Lung (tissue), 12 donors: ENCODE data around the gene GNB2. TPM values are rescaled to one million over a fixed set of nuclear protein-coding genes. Genes with fewer than 3 reads are reported as not detected.
"Not testable (repeated sequence)": the region's sequence is repeated elsewhere in the genome, so short reads cannot be mapped to it uniquely, and the experiment has no call there.

Source experiments
- ATAC-seq: fragments of 200-7000 bp; cut with Tn5 transposase; one replicate; pipeline ENCODE4 v1.9.1; 2020; ENCODE audit warnings: moderate number of reproducible peaks; ENCODE audit not compliant: insufficient read depth, low FRiP score
- DNase-seq, 3 donors: peaks; one replicate each; pipeline ENCODE4 v3.0.0-alpha.2; 2013 to 2017
- H3K27ac ChIP-seq, 2 donors: one replicate each; pipeline ENCODE4 v1.5.1; 2013; ENCODE audit warnings: mild to moderate bottlenecking in 2 of 2, moderate library complexity in 2 of 2, control low read depth in 1 of 2, inconsistent platforms in 1 of 2, low read depth in 1 of 2, low read length in 1 of 2
- H3K27me3 ChIP-seq, 3 donors: one replicate each; pipeline ENCODE4 v1.5.1; 2013; ENCODE audit warnings: low read length in 2 of 3; ENCODE audit not compliant: control insufficient read depth in 3 of 3, insufficient read depth in 3 of 3
- H3K36me3 ChIP-seq, 4 donors: one replicate each; pipeline ENCODE4 v1.5.1; 2013; ENCODE audit warnings: low read length in 4 of 4, mild to moderate bottlenecking in 1 of 4, moderate library complexity in 1 of 4; ENCODE audit not compliant: control insufficient read depth in 4 of 4, insufficient read depth in 4 of 4
- H3K4me1 ChIP-seq, 5 donors: one replicate each; pipeline ENCODE4 v1.5.1; 2013; ENCODE audit warnings: low read length in 5 of 5, mild to moderate bottlenecking in 2 of 5, moderate library complexity in 1 of 5; ENCODE audit not compliant: control insufficient read depth in 5 of 5, insufficient read depth in 5 of 5
- H3K4me3 ChIP-seq: one replicate; pipeline ENCODE4 v1.5.1; 2013; ENCODE audit warnings: mild to moderate bottlenecking, control low read depth, moderate library complexity
- H3K9ac ChIP-seq, 2 donors: one replicate each; pipeline ENCODE4 v1.5.1; 2013; ENCODE audit warnings: low read length in 2 of 2, control low read depth in 1 of 2; ENCODE audit not compliant: insufficient read depth in 1 of 2
- H3K9me3 ChIP-seq, 4 donors: one replicate each; pipeline ENCODE4 v1.5.1; 2013; ENCODE audit warnings: low read length in 3 of 4, mild to moderate bottlenecking in 1 of 4, moderate library complexity in 1 of 4; ENCODE audit not compliant: control insufficient read depth in 4 of 4, insufficient read depth in 3 of 4
- WGBS, 2 donors: extraction: QIAGEN DNeasy Blood & Tissue Kit; methylation state at CpG; one replicate each; pipeline ENCODE4 v1.1.7; 2013; 5-methylcytosine and 5-hydroxymethylcytosine counted together
- polyA plus RNA-seq, 2 donors: library from polyadenylated mRNA; stranded (reverse); fragments of 200-250 nt; gene quantifications; one replicate each; pipeline ENCODE4 v1.2.1, GENCODE V29; 2013
- total RNA-seq, 2 donors: library from RNA; depleted of rRNA in 1 of 2; stranded (reverse); fragments of >200 nt in 1 of 2; gene quantifications; one replicate each; pipeline ENCODE4 v1.2.1, GENCODE V29; 2014 to 2021
- TF ChIP-seq, protein P1 (sequence below): IDR thresholded peaks from 2 replicates; pipeline ENCODE4 v1.5.1; 2012; ENCODE audit warnings: mild to moderate bottlenecking; ENCODE audit errors: control extremely low read depth, extremely low read depth
- donor health status: control.
- donor health status: control.
- donor health status: Bipolar disorder and iron deficiency.
- donor health status: healthy.
- donor health status: DM: yes; HTN: yes; CAD: no.

The GNB2 gene
- total and polyA plus RNA-seq, 4 donors = 130 to 381 (median 238) TPM

GRCh38 chr7:100665168-100665726, 8.3 kb upstream of the GNB2 start:
- Histone ChIP-seq H3K4me3 (no peak overlapping the region), H3K27ac (no peak overlapping the region), H3K9ac (no peak overlapping the region), H3K27me3 (peaks cover 0 to 2% (median 0%) of the 10 kb centered on the region in 3 donors), H3K9me3 (no peaks in the 10 kb centered on the region), H3K36me3 (no peaks in the 10 kb centered on the region), H3K4me1 (no peaks in the 10 kb centered on the region)
- TF ChIP-seq, protein P1, sequence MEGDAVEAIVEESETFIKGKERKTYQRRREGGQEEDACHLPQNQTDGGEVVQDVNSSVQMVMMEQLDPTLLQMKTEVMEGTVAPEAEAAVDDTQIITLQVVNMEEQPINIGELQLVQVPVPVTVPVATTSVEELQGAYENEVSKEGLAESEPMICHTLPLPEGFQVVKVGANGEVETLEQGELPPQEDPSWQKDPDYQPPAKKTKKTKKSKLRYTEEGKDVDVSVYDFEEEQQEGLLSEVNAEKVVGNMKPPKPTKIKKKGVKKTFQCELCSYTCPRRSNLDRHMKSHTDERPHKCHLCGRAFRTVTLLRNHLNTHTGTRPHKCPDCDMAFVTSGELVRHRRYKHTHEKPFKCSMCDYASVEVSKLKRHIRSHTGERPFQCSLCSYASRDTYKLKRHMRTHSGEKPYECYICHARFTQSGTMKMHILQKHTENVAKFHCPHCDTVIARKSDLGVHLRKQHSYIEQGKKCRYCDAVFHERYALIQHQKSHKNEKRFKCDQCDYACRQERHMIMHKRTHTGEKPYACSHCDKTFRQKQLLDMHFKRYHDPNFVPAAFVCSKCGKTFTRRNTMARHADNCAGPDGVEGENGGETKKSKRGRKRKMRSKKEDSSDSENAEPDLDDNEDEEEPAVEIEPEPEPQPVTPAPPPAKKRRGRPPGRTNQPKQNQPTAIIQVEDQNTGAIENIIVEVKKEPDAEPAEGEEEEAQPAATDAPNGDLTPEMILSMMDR = no peak
- ATAC-seq = no peak
- 97 to 99% methylated on average over 5 of the region's 5 CpGs for WGBS, 2 donors
- no peak for DNase-seq

DNA sequence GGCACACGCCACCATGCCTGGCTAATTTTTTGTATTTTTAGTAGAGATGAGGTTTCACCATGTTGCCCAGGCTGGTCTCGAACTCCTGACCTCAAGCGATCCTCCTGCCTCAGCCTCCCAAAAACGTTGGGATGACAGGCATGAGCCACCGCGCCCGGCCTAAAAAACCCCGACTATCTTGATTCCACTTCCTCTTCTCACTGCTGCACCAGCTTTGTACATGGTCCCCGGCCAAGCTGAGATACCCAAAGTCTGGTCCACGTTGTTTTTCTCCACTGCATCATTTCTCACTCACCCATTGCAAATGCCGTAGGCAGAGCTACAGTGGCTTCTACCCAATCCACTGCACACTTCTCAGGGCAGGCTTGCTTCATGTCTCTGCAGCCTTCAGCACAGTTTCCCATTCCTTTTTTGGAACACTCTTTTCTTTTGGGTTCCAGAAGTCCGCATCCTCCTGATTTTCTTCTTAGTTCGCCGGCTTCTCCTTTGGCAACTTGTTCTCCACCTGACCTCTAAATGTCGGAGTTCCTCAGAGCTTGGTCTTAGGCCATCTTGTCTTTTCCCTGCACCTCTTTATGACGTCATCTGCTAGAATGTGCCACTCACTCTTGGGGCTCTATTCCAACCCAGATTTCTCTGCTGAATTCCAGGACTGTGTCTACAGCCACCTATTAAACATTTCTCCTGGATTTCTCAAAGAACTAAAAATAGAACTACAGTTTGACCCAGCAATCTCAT, 6.0 kb upstream of the GNB2 start:
- Histone ChIP-seq H3K4me1 (no peaks in the 10 kb centered on the region), H3K27me3 (peaks cover 0 to 2% (median 0%) of the 10 kb centered on the region in 3 donors), H3K9me3 (no peaks in the 10 kb centered on the region), H3K27ac (no peak overlapping the region), H3K36me3 (no peaks in the 10 kb centered on the region), H3K9ac (no peak overlapping the region), H3K4me3 (no peak overlapping the region)
- DNase-seq (no peak), ATAC-seq (no peak)
- 75 to 84% methylated on average over 16 of the region's 16 CpGs for WGBS, 2 donors
- TF ChIP-seq, protein P1 = no peak

- Histone ChIP-seq H3K36me3 (no peaks in the 10 kb centered on the region), H3K27me3 (peaks cover 0 to 2% (median 0%) of the 10 kb centered on the region in 3 donors), H3K27ac (no peak overlapping the region), H3K4me1 (no peaks in the 10 kb centered on the region), H3K9ac (no peak overlapping the region), H3K9me3 (no peaks in the 10 kb centered on the region), H3K4me3 (no peak overlapping the region)
- WGBS, 2 donors = 83 to 90% methylated on average over 2 of the region's 2 CpGs
- DNase-seq (no peak), ATAC-seq (no peak)
- TF ChIP-seq, protein P1 = no peak
These were observed 5.5 kb upstream of the GNB2 start for GRCh38 chr7:100668069-100668449.

GRCh38 chr7:100669106-100669505, 4.4 kb upstream of the GNB2 start:
- not testable (repeated sequence) for H3K27me3 ChIP-seq, H3K4me1 ChIP-seq, H3K27ac ChIP-seq, ATAC-seq, H3K4me3 ChIP-seq, DNase-seq, H3K36me3 ChIP-seq, H3K9me3 ChIP-seq, H3K9ac ChIP-seq
- WGBS, 2 donors = 95 to 97% methylated on average over 12 of the region's 12 CpGs
